NCI-H1930 (cell line): ENCODE results near the gene DTNBP1.

Experiments used
- DNase-seq, 2 experiments: peaks; one replicate each; lab custom pipeline; 2025; lab: John Stamatoyannopoulos, UW

DTNBP1 gene

GRCh38 chr6:15513801-15514711, 148.8 kb downstream of the DTNBP1 start:
- no peak for DNase-seq

DNA sequence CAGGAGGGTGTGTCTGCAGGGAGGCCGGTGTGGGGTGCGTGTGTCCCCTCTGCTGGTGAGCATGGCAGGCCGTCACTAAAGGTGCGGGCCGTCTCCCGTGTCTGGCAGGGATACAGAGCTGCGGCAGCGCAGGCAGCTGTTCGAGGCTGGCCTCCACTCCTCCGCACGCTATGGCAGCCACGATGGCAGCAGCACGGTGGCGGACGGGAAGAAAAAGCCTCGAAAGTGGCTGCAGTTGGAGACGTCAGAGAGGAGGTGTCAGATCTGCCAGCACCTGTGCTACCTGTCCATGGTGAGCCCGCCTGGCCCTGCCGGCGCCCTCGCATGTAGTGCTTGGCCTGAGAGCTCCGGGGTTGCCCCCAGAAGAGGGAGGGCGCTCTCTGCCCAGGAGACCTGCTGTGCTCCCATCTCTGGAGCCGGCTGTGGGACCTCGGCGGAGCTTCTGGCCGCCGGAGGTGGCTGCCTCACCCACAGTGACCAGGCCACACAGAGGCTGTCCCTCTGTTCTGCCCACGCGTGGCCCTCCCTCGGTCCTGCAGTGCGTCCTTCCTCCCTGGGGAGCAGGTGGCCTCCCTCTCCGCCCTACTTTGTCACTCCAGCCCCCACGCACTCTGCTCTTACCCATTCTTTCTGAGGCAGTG, 149.6 kb downstream of the DTNBP1 start:
- DNase-seq, result no peak

- no peak for DNase-seq
These were observed 150.1 kb downstream of the DTNBP1 start for GRCh38 chr6:15512721-15513120.

DNA sequence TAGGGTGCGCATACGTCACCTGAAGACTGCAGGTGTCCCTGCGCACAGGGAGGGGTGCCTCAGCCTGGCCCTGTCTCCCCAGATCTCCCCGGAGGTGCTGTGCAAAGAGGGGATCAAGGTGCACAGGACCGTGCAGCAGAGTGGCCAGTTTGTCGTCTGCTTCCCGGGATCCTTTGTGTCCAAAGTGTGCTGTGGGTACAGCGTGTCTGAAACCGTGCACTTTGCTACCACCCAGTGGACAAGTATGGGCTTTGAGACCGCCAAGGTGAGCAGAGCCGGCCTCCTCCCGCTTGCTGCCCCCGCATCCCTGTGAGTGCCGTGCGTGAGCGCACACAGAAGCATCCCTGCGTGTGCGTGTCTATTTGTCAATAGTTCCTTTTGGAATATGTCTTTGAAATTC, 150.7 kb downstream of the DTNBP1 start:
- DNase-seq, result no peak

DNA sequence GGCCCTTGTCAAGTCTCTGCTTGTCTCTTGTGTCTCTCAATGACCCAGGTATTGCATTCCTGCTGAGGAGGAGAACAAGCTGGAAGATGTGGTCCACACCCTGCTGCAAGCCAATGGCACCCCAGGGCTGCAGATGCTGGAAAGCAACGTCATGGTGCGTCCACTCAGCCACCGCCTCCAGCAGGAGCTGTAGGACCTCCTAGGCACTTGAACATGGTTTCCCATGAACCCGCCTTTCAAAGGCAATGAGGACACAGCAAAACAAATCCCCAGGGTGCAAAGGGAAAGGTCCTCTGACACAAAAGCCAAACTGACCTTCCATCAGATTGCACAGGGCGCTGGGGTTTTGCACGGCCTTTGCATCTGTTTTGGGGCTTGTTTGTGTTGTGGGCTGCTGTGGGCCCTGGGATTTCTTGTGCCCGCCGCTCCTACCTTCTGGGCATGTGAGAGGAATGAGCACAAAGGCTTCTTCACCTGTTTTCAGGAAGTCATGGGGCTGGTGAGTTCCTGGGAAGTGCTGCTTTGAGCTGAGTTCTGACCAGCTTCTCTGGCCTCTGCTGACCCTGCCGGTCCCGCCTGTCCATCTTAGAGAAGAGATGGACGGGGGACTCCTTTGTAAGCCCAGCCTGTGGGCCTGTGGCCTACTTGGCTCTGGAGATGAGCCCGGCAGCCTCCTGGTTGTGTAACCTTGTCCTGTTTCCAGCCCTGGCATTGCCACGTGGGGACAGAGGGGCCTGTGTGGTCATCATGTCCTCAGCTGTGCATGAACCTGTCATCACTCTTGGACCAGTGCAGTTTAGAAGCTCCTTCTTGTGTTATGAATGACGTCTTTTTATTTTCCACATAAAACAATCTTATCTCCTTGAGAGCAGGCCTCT, 151.3 kb downstream of the DTNBP1 start:
- no peak for DNase-seq

DNA sequence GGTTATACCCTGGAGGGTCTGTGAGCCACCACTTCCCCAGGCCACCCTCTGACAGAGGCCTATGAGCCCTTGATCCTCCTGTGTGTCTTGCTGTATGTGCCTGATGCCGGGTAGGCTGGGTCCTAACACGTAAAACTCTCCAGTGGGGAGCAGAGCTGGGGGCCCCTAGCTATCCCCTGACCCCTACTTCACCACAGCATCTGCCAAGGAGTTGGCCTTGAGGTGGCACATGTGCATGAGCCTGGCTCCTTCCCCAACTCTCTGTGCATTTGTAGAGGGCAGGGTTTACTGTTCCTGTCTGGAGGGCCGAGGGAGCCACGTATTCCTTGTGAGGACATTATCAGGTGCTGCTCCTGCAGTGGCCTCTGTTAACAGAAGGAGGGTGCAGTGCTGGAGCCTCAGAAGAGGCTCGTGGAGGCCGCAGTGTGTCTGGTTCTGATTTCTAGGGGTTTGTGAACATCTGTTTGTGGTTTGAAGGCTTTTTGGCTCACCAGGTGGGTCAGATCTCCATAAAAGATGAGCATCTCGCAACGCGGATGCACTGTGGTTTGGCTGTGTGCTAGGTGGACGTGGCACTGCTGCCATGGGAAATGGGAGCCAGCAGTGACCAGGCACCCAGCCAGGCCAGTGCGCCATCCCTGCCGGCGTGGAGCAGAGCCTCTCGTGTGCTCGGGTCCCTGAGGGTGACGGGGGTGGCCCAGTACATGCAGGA, 152.1 kb downstream of the DTNBP1 start:
- DNase-seq, result no peak

DNA sequence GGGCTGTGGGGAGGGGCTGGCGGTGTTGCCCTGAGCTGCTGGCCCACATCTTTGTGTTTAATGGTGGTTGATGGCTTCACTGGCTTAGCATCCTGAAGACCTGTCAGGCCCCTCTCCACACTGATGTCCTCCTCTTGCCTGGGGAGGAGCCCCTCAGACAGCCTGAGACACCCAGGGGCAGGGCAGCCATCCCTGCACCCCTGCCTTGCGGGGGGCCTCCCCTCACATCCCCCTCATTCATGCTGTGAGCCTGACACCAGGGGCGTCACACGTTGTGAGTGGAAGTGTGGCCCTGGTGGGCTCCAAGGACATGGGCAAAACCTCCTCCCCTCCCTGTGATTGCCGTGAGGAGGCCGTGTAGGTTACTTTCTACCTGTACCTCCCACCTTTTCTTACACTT, 152.7 kb downstream of the DTNBP1 start:
- no peak for DNase-seq

- DNase-seq, result no peak
These were observed 153.4 kb downstream of the DTNBP1 start for GRCh38 chr6:15509335-15509933.

DNA sequence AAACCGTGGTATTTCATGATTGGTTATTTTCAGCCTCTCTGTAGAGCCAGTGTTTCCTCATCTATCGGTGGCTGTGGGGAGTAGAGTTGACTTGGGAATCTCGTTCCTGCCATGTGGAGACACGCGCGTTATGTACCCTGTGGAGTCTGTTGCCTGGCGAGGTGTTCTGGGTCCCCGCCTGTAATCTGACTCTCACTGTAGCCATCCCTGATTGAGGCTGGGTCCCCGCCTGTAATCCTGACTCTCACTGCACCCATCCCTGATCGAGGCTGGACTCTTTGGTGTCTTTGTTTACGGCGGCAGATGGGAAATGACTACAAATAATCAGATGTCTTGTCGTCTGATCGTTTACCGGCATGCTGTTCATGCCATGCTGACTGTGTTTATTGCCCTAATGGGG, 153.9 kb downstream of the DTNBP1 start:
- DNase-seq, result no peak

DNA sequence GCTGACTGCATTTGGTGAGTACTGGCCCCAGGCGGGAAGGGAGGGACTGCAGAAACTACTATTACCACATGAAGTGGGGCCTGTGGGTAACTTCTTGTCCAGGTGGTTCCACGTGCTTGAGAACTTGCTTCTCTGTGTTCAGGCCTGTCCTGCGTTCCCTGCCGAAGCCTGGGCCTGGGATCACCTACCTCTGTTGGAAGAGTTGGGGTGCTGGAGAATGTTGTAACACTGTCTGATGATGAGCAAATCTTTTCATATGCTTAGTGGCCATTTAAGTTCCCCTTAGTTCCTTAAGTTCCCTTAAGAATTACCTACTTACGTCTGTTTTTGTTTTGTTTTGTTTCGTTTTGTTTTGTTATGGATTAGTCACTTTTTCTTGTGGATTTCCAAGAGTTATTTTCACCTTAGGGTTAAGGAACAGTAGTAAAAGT, 154.4 kb downstream of the DTNBP1 start:
- no peak for DNase-seq

GRCh38 chr6:15507746-15508145, 155.1 kb downstream of the DTNBP1 start:
- DNase-seq, result no peak

DNA sequence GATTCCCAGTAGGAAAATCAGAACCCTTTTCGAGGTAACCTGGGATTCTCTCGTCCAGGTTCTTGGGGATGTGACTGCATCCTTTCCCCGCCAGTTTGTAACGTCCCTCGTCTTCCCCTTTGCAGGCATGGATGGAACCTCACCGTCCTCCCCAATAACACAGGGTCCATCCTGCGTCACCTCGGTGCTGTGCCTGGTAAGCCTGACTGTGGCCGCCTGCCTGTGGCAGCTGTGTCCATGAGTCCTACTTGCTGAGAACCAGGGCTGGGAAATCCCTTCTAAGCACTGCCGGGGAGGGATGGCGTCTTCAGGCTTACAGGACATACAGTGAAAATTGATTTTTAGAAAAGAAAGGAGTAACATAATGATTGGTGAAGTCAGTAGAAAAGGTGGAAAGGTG, 155.6 kb downstream of the DTNBP1 start:
- no peak for DNase-seq

DNA sequence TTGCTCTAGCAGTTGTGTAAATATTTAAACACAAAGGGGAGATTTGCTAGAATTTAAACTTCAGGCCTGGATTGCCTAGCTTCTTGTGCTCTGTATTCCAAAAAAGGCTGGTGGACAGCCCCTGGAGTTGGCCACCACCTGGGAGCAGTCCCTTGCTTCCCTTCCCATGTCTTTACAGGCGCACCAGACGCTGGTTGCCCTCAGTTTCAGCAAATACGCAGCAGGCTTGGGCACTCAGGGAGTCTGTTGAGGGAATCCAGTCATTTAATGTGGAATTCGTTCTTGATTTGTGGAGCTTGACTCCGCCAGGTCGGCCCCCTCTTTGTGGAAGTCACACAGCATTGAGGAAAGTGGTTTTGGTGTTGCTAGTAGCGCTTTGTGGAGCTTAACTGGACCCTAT, 156.8 kb downstream of the DTNBP1 start:
- DNase-seq, result no peak

DNA sequence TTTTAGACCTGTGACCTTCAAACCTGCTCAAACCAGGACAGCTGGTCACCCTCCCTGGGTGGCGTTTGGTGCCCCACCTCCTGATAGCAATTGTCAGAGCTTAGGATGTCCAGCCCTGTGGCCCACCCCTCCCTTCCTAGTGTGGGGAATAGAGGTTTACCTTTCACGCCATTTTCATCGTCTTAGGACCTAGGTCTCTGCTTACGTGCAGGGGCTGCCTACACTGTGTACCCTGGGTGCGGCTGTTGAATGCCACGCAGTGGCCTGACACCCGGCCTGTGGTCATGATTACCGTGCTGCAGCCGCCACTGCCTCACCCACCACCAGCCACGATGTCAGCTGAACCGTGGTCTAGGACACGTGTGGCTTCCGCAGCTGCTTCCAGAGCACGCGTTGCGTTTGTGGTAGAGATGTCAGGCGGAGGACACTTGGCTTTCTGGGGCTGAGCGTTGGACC, 157.3 kb downstream of the DTNBP1 start:
- DNase-seq, result no peak

DNA sequence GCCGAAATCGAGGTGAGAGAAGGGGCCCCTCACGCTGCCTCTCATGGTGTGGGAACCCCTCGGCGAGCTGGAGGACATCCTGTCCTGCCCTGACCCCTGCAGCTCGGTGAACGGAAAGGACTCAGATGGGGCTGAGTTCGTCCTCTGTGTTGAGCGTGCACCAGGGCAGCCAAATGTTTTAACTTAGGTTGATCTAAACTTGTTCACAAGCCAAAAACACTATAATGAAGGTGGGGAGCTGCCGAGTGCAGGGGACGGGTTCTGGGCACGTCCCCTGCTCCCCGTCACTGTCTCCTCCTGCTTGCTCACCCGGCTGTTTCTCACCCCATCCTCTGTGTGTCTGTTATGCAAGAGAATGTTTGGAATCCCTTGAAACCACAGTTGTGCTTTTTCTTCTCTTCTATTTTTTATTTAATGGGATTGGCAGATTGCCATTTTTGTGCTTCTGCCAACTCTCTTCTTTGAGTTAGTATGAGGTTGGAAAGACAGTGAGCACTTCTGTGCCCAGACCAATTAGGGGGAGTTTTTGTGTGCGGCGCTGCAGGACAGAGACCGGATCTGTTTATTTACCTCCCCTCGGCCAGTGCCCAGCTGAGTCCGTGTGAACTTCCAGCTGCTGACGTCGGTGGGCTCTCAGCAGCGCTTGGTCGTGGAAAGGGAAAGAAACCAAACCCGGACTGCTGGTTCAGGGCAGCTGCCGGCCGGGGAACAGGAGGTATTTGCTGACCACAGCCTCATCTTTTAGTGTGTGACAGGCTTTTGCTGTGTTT, 158.1 kb downstream of the DTNBP1 start:
- no peak for DNase-seq

DNA sequence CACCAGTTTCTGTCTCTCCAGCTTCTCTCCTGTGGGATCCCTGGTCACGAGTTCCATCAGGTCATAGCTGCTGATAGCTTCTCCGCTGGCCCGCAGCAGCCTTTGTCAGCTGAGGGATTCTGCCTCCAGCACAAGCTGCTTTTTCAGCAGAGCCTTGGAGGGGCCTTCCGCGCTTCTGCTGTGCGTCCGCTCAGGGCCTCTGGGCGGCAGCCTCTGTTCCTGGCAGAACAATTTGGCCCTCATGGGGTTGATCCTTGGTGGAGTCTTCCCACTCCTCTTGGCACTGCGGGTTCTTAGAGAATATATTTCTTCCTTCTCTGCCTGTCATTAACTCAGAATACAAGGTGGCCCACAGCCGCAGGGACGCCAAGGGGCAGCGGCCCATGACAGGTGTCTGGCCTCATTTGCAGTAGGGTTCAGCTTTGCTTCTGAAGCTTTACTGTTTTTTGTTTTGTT, 158.8 kb downstream of the DTNBP1 start:
- DNase-seq, result no peak

DNA sequence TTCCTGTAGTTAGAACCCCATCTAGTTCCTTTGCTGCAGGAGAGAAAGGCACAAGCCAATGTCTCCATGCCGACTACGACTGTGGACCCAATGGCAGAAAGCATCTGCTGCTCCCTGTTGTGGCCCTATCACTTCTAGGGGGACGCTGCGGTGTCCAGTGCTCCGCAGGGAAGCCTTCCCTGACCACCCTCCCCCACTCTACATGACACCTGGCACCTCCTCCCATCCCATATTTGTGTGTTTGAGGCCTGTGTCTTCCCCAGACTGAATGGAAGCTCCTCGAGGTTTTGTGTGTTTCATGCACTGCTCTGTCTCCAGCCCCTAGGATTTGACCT, 159.5 kb downstream of the DTNBP1 start:
- no peak for DNase-seq

DNA sequence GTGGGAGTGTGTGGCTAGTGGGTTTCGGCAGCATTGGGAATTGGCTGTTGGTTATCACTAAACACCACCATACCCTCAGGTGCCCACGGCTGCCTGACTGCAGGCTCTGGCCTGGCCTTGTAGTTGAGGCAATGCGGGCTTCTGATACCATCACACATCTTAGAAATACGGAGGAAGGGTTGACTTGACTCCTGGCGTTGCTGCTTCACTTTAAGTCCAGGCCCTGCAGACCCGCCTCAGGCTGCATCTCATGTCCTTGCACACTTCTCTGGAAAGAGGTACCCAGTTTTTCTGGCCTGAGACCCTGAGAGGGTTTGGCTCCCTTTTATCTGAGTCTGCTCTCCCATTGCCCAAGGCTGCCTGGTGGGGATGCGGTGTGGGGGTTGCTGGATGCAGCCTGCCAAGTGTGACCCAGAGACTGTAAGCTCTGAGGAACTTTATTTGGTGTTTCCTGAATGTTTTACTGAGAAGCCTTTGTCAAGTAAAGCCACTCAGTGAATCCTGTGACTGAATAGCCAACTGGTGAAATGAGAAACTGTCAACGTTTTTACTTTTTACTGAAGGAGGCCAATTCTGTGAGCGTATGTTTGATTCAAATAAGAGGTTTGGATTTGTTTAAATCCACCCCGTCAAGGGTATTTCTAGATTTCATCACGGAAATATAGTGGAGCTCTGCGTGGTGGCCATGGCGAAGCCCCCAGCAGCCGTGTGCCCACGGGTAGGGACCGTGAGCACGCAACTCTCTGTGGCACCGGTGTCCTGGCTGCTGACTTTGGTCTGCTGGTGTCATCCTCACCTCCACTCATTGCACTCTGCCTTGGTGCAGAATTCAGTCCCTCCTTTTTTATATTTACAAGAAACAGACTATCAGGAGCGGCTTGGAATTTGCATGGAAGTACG, 160.1 kb downstream of the DTNBP1 start:
- DNase-seq, result no peak

DNA sequence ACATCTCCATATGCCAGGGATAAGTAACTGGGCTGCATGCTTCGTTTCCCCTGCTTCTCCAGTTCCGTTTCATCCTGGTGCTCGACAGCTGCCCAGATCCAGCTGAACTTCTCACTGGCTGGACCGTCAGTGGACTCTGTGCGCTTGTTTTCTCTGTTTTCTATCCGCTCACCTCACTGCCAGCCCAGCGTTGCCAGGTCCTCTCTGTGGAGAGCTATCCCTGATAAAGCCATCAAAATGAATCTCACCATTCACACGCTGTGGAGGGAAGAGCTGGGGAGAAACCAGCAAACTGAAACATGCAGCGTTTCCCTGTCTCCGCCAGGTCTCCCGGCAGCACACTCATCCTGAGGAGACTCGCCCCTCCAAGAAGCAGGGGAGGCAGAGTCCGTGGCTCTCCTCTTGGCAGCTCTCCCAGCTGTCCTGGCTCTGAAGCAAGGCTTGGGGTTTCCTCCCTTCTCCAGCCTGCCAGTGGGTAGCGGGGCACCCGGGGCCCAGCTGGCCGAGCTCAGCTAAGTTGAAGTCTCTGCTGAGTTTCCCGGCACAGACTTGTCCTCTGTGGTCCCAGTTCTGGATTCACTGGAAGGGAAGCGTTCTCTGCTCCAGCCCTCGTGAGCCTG, 160.9 kb downstream of the DTNBP1 start:
- DNase-seq, result no peak
